Memory B cell (primary cell): ENCODE data around the gene MYL4.
"Not testable (repeated sequence)": the region's sequence is repeated elsewhere in the genome, so short reads cannot be mapped to it uniquely, and the experiment has no call there.

Source experiments
- ATAC-seq: fragments of 150-1000 bp; cut with Tn5 transposase; 2 replicates; pipeline ENCODE4 v1.10.0; 2021; ENCODE audit warnings: low read depth, mild to moderate bottlenecking, moderate library complexity
- DNase-seq, 2 donors: peaks; one replicate each; pipeline ENCODE4 v3.0.0; 2022; ENCODE audit warnings: low spot score in 2 of 2
- H3K27ac Mint-ChIP-seq: one replicate; pipeline ENCODE4 v1.8.0; 2022; ENCODE audit warnings: mild to moderate bottlenecking, moderate library complexity, mixed read lengths
- H3K27me3 Mint-ChIP-seq: one replicate; pipeline ENCODE4 v1.8.0; 2022; ENCODE audit warnings: mixed read lengths
- H3K36me3 Mint-ChIP-seq: one replicate; pipeline ENCODE4 v1.8.0; 2022; ENCODE audit warnings: mild to moderate bottlenecking, mixed read lengths
- H3K4me1 Mint-ChIP-seq: one replicate; pipeline ENCODE4 v1.8.0; 2022; ENCODE audit warnings: mixed read lengths
- H3K4me3 Mint-ChIP-seq: one replicate; pipeline ENCODE4 v1.8.0; 2022; ENCODE audit warnings: mild to moderate bottlenecking, moderate library complexity, mixed read lengths
- H3K9me3 Mint-ChIP-seq: one replicate; pipeline ENCODE4 v1.8.0; 2022; ENCODE audit warnings: mixed read lengths

The MYL4 gene

GRCh38 chr17:47220531-47220999 is 11.4 kb downstream of the MYL4 start:
- no peak overlapping the region for H3K4me3 Mint-ChIP-seq

GRCh38 chr17:47221154-47221553 is 12.0 kb downstream of the MYL4 start:
- DNase-seq (no peak), ATAC-seq (no peak)
- Mint-ChIP-seq H3K4me1 (peaks cover 16% of the 10 kb centered on the region), H3K27ac (no peak overlapping the region), H3K27me3 (peaks cover 4% of the 10 kb centered on the region), H3K9me3 (peaks cover 4% of the 10 kb centered on the region), H3K36me3 (peaks cover 6% of the 10 kb centered on the region), H3K4me3 (no peak overlapping the region)

More at GRCh38 chr17:47220531-47220999, 11.4 kb downstream of the MYL4 start:
- Mint-ChIP-seq H3K36me3 (peaks cover 6% of the 10 kb centered on the region), H3K27me3 (peaks cover 4% of the 10 kb centered on the region), H3K4me1 (peaks cover 16% of the 10 kb centered on the region), H3K27ac (no peak overlapping the region), H3K9me3 (peaks cover 4% of the 10 kb centered on the region)
- DNase-seq (no peak), ATAC-seq (peak; percentile 17)

GRCh38 chr17:47222047-47222446 is 12.9 kb downstream of the MYL4 start:
- peaks cover 4% of the 10 kb centered on the region for H3K9me3 Mint-ChIP-seq

DNA sequence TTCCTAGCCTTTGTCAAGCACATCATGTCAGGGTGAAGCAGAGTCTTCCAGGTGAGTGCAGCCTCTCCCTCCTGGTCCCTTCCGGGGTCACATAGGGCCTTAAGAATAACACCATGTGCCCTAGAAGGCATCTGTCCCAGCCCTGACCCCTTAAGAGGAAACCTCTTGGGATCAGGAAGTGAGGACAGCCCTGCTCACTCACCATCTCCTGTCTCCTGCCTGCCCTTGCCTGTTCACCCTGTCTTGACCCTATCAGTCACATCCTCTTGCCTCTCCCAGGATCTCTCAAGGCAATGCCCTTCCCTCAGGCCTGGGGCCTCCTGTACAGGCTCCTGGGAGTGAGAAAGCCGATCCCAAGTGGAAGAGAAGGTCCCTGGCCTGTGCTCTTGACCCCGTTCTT is 13.9 kb downstream of the MYL4 start:
- no peak for ATAC-seq
- H3K36me3 Mint-ChIP-seq: peaks cover 6% of the 10 kb centered on the region

More at GRCh38 chr17:47222047-47222446, 12.9 kb downstream of the MYL4 start:
- Mint-ChIP-seq H3K27ac (no peak overlapping the region), H3K4me1 (peaks cover 16% of the 10 kb centered on the region), H3K4me3 (no peak overlapping the region), H3K27me3 (peaks cover 4% of the 10 kb centered on the region), H3K36me3 (peaks cover 6% of the 10 kb centered on the region)
- DNase-seq: no peak
- no peak for ATAC-seq

GRCh38 chr17:47223460-47223859 is 14.3 kb downstream of the MYL4 start:
- ATAC-seq: no peak
- no peak overlapping the region for H3K27ac Mint-ChIP-seq
- H3K27me3 Mint-ChIP-seq: peaks cover 4% of the 10 kb centered on the region
- DNase-seq: no peak
- peaks cover 16% of the 10 kb centered on the region for H3K4me1 Mint-ChIP-seq
- H3K4me3 Mint-ChIP-seq: no peak overlapping the region
- H3K36me3 Mint-ChIP-seq: peaks cover 6% of the 10 kb centered on the region
- H3K9me3 Mint-ChIP-seq: peaks cover 4% of the 10 kb centered on the region

More for the DNA sequence above, 13.9 kb downstream of the MYL4 start:
- no peak for DNase-seq
- peaks cover 4% of the 10 kb centered on the region for H3K9me3 Mint-ChIP-seq
- peaks cover 16% of the 10 kb centered on the region for H3K4me1 Mint-ChIP-seq
- H3K27ac Mint-ChIP-seq: no peak overlapping the region
- peaks cover 4% of the 10 kb centered on the region for H3K27me3 Mint-ChIP-seq
- no peak overlapping the region for H3K4me3 Mint-ChIP-seq

DNA sequence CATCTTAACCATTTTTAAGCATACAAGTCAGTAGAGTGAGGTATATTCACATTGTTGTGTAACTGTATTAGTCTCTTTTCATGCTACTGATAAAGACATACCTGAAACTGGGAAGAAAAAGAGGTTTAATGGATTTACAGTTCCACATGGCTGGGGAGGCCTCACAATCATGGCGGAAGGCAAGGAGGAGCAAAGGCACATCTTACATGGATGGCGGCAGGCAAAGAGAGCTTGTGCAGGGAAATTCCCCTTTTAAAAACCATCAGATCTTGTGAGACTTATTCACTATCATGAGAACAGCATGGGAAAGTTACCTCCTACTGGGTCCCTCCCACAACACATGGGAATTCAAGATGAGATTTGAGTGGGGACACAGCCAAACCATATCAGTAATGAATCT is 14.9 kb downstream of the MYL4 start:
- H3K4me3 Mint-ChIP-seq, H3K36me3 Mint-ChIP-seq, ATAC-seq, H3K27me3 Mint-ChIP-seq, H3K9me3 Mint-ChIP-seq, DNase-seq, H3K27ac Mint-ChIP-seq: not testable (repeated sequence)
- H3K4me1 Mint-ChIP-seq: peaks cover 11% of the 10 kb centered on the region

GRCh38 chr17:47224966-47225365 is 15.8 kb downstream of the MYL4 start:
- Mint-ChIP-seq H3K4me3 (no peak overlapping the region), H3K27me3 (peaks cover 4% of the 10 kb centered on the region), H3K9me3 (peaks cover 4% of the 10 kb centered on the region), H3K36me3 (peaks cover 6% of the 10 kb centered on the region), H3K4me1 (peaks cover 17% of the 10 kb centered on the region), H3K27ac (no peak overlapping the region)
- DNase-seq (no peak), ATAC-seq (no peak)

DNA sequence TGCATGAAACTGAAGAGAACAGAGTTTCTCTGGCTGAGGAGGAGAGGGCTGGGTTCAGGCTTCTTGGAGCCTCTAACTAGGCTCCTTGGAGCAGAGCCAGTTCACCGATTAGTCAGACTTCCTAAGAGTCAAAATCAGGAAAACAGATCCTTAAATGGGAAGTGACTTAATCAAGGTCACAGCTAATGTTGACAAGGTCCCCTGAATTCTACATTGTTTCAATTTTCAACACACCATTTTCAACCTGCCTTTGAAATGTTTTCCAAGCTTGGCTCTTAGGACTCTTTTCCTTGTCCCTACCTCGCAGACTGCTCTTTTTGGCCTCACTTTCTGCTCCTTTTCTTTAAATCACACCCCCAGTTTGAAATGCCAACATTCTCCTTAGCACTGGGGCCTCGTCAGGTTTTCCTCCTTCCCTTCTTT is 16.3 kb downstream of the MYL4 start:
- peaks cover 4% of the 10 kb centered on the region for H3K9me3 Mint-ChIP-seq
- ATAC-seq: no peak
- peaks cover 4% of the 10 kb centered on the region for H3K27me3 Mint-ChIP-seq
- peaks cover 6% of the 10 kb centered on the region for H3K36me3 Mint-ChIP-seq
- no peak for DNase-seq
- no peak overlapping the region for H3K27ac Mint-ChIP-seq
- H3K4me1 Mint-ChIP-seq: peaks cover 20% of the 10 kb centered on the region
- H3K4me3 Mint-ChIP-seq: no peak overlapping the region

DNA sequence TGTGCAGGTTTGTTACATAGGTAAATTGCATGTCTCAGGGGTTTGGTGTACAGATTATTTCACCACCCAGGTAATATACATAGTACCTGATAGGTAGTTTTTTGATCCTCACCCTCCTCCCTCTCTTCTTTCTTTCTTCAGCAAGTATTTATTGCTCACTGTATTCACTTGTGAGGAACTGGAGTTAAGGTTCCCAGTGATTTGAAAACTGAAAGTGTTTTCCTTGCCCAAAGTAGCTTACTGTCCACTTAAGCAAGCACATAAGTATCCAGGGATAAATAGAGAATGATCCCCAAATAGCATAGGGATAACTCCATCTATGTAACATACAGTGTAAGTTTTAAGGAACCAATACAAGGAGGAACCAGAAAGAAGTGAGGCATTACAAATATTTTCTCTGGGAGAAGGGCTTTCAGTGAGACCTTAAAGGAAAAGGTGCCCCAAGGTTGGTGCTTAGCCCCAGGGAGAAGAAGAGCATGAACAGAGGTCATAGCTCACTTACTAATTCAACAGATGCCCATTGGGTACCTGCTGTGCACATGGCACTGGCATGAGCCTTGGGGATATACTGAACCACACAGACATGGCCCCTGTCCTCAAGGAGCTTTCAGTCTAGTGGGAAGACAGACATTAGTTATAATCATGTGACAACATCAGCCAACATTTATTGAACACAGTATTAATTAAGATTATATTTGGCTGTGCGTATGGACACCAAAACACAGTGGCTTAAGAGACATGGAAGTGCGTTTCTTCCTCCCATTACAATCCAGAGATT is 17.0 kb downstream of the MYL4 start:
- no peak for DNase-seq

GRCh38 chr17:47227862-47228261 is 18.7 kb downstream of the MYL4 start:
- H3K4me3 Mint-ChIP-seq: no peak overlapping the region
- no peaks in the 10 kb centered on the region for H3K27me3 Mint-ChIP-seq
- H3K4me1 Mint-ChIP-seq: peaks cover 22% of the 10 kb centered on the region
- H3K27ac Mint-ChIP-seq: no peak overlapping the region
- peaks cover 4% of the 10 kb centered on the region for H3K9me3 Mint-ChIP-seq
- H3K36me3 Mint-ChIP-seq: peaks cover 6% of the 10 kb centered on the region
- DNase-seq: no peak
- ATAC-seq: no peak

More for the DNA sequence above, 17.0 kb downstream of the MYL4 start:
- ATAC-seq: no peak
- Mint-ChIP-seq H3K27me3 (peaks cover 4% of the 10 kb centered on the region), H3K4me3 (no peak overlapping the region), H3K9me3 (peaks cover 4% of the 10 kb centered on the region), H3K27ac (no peak overlapping the region), H3K4me1 (peaks cover 24% of the 10 kb centered on the region), H3K36me3 (peaks cover 6% of the 10 kb centered on the region)

GRCh38 chr17:47229535-47230443 is 20.6 kb downstream of the MYL4 start:
- no peaks in the 10 kb centered on the region for H3K9me3 Mint-ChIP-seq
- peak overlapping the region; percentile 39 for H3K27ac Mint-ChIP-seq
- H3K4me1 Mint-ChIP-seq: peaks cover 22% of the 10 kb centered on the region
- H3K27me3 Mint-ChIP-seq: no peaks in the 10 kb centered on the region
- H3K4me3 Mint-ChIP-seq: peak overlapping the region; percentile 83
- no peaks in the 10 kb centered on the region for H3K36me3 Mint-ChIP-seq
- DNase-seq: peak; percentile 61 to 65
- ATAC-seq: peak; percentile 88

- ATAC-seq (peak; percentile 43), DNase-seq (no peak)
- Mint-ChIP-seq H3K9me3 (no peaks in the 10 kb centered on the region), H3K4me3 (peak overlapping the region; percentile 83), H3K27ac (peak overlapping the region; percentile 13), H3K36me3 (no peaks in the 10 kb centered on the region), H3K27me3 (no peaks in the 10 kb centered on the region), H3K4me1 (peaks cover 22% of the 10 kb centered on the region)
These were observed 21.7 kb downstream of the MYL4 start for GRCh38 chr17:47230864-47231263.

DNA sequence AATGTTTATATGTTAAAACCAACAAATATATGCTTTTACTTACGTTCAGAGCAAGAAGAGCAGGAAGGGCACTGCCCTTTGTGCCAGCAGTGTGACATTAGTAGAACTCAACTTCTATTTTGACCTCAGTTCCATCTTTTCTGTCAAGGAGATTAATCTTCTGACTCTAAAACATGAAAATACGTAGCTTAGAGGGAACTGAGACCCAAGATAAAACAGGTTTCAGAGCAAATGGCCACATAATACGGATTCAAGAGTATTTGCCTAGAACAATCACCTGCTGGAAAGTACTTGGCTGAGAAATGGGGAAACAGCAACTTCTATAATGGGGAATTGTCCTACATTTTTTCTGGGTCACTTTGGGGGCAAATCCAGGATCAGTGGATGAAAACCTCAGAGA is 22.2 kb downstream of the MYL4 start:
- no peaks in the 10 kb centered on the region for H3K9me3 Mint-ChIP-seq
- H3K27me3 Mint-ChIP-seq: no peaks in the 10 kb centered on the region
- peaks cover 22% of the 10 kb centered on the region for H3K4me1 Mint-ChIP-seq
- peak overlapping the region; percentile 83 for H3K4me3 Mint-ChIP-seq
- H3K36me3 Mint-ChIP-seq: peaks cover under 1% of the 10 kb centered on the region
- H3K27ac Mint-ChIP-seq: no peak overlapping the region
- ATAC-seq (no peak), DNase-seq (no peak)

- H3K9me3 Mint-ChIP-seq: no peaks in the 10 kb centered on the region
- no peak overlapping the region for H3K4me3 Mint-ChIP-seq
- peaks cover 22% of the 10 kb centered on the region for H3K4me1 Mint-ChIP-seq
- H3K36me3 Mint-ChIP-seq: peaks cover 2% of the 10 kb centered on the region
- ATAC-seq: no peak
- no peak for DNase-seq
- H3K27me3 Mint-ChIP-seq: no peaks in the 10 kb centered on the region
- H3K27ac Mint-ChIP-seq: no peak overlapping the region
These were observed 22.7 kb downstream of the MYL4 start for GRCh38 chr17:47231866-47232265.
